KOPT-K1 (cell line): ENCODE measurements around the gene FOXS1.

Experiments used
- H3K27ac ChIP-seq: fragments of 200-600 bp; sonication (generic); 2 replicates; pipeline ENCODE4 v1.5.1; 2016; ENCODE audit warnings: antibody characterized with exemption, mild to moderate bottlenecking, low read depth, low read length; ENCODE audit not compliant: poor library complexity, severe bottlenecking
- H3K36me3 ChIP-seq: fragments of 200-600 bp; sonication (generic); 2 replicates; pipeline ENCODE4 v1.5.1; 2017; ENCODE audit warnings: antibody characterized with exemption, mild to moderate bottlenecking, low read length, moderate library complexity; ENCODE audit not compliant: insufficient read depth
- H3K9me3 ChIP-seq: fragments of 200-600 bp; sonication (generic); 2 replicates; pipeline ENCODE4 v1.5.1; 2017; ENCODE audit warnings: antibody characterized with exemption, low read length, mild to moderate bottlenecking; ENCODE audit not compliant: insufficient read depth, poor library complexity, severe bottlenecking

The FOXS1 gene

DNA sequence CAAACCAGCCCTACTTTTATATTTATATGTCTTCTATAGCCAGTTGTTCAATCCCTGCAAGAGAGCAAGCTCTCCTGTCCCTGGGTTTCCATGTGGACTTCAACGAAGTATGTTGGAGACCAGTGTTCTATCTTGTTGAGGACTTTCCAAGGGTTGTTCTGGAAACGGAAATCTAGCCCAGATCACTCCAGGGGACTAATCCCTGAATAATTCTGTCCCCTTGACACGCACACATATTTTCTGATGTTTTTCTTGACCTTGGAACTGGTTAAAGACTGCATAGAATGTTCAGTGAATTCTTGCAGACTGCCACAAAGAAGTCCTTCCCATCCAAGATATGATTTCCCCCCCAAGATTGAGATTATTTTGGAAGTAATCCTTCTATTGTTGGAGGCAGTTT, 35.7 kb downstream of the FOXS1 start:
- Histone ChIP-seq H3K36me3 (peaks cover 74% of the 10 kb centered on the region), H3K27ac (no peak overlapping the region), H3K9me3 (no peaks in the 10 kb centered on the region)

- Histone ChIP-seq H3K27ac (no peak overlapping the region), H3K9me3 (no peaks in the 10 kb centered on the region), H3K36me3 (peaks cover 86% of the 10 kb centered on the region)
Measured at GRCh38 chr20:31808481-31808880, 36.9 kb downstream of the FOXS1 start.

DNA sequence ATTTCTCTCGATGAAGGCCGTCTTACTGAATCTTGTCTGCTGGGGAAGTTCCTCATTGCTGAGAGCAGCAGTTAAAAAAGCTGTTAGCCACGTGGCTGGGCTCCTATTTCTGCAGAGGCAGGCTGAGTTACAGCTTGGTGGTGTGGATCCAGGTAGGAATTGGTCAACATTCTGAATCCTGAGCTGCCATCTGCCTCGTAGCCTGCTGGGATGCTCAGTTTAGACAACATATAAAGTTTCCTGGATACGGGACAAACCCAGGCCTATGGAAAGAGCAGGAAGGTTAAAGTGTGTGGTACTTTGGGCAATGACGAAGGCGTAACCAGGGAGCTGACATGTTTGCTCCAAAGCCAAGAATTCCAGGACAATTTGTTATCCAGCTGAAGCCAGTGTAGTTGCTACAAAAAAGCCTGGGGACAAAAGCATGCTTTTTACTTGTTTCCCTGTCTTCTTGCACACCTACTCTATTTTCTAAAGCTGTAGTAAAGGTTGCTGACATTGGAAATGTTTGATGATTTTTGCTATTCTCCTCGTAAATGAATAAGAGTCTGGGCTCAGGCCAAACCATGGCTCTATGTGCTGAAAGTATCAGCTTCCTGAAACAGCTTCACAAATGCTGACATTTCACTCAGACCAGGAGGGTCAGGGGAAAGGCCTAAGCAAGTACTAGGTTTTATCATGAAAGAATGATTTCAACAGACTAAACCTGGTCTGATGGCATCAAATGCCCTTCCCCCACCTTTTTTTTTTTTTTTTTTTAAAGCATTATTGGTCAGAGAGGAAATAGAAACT, 38.6 kb downstream of the FOXS1 start:
- H3K27ac ChIP-seq, result no peak overlapping the region
- no peaks in the 10 kb centered on the region for H3K9me3 ChIP-seq
- H3K36me3 ChIP-seq, result peaks cover 93% of the 10 kb centered on the region

DNA sequence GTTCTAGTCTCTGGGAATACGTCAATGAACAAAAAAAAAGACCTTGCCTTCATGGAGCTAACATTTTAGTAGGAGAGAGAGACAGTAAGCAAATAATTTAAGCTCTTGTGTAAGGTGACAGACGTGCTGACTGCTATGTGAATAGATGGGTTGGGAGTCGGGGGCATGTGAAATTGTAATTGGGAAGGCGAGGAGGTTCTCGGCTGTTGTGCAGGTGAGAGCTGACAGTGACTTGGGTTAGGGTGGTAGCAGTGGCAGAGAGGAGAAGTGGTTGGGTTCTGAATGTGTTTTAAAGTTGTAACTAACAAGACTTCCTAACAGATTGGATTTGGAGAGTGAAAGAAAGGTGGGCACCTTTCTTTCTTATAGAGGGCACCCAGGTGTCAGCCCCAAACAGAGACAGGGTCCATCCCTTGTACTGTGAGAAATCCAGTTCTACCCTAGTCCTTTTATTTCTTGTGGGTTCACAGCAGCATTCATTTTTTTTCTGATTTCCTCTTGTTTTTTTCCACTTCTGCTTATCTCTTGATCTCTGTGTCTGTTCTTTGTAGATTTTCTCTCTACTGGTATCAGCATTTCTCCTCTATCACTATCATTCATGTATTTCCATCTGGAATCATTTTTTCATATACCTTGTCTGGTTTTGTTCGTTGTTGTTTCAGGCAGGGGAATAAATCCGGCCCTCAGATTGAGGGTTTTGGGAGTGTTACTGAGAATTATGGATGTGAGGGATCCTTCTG, 41.7 kb downstream of the FOXS1 start:
- Histone ChIP-seq H3K36me3 (peaks cover 99% of the 10 kb centered on the region), H3K27ac (no peak overlapping the region), H3K9me3 (no peaks in the 10 kb centered on the region)

- Histone ChIP-seq H3K9me3 (no peaks in the 10 kb centered on the region), H3K36me3 (peaks cover 100% of the 10 kb centered on the region), H3K27ac (no peak overlapping the region)
Measured at GRCh38 chr20:31801508-31801907, 43.9 kb downstream of the FOXS1 start.

- Histone ChIP-seq H3K36me3 (peaks cover 100% of the 10 kb centered on the region), H3K9me3 (no peaks in the 10 kb centered on the region), H3K27ac (no peak overlapping the region)
Measured at GRCh38 chr20:31797364-31797763, 48.0 kb downstream of the FOXS1 start.
